GM12864 (cell line): ENCODE data around the gene OSBPL5.

Experiments
- DNase-seq: peaks from one replicate; pipeline ENCODE4 v3.0.0-alpha.2; 2011; ENCODE audit warnings: low read depth
- H3K4me3 ChIP-seq: 2 replicates; pipeline ENCODE4 v1.5.1; 2011; ENCODE audit warnings: mild to moderate bottlenecking, low read depth, low read length, control low read depth
- CTCF ChIP-seq: IDR thresholded peaks from 2 replicates; pipeline ENCODE4 v1.5.1; 2011; ENCODE audit warnings: low read depth, mild to moderate bottlenecking, moderate library complexity, low read length, control low read depth, inconsistent platforms; ENCODE audit errors: missing control alignments

Gene OSBPL5

GRCh38 chr11:3096909-3097530 is 68.1 kb downstream of the OSBPL5 start:
- H3K4me3 ChIP-seq: no peak overlapping the region
- no peak for DNase-seq
- TF ChIP-seq CTCF: no peak

GRCh38 chr11:3095712-3096361 is 69.3 kb downstream of the OSBPL5 start:
- H3K4me3 ChIP-seq: no peak overlapping the region
- no peak for TF ChIP-seq CTCF
- no peak for DNase-seq

- no peak overlapping the region for H3K4me3 ChIP-seq
- no peak for TF ChIP-seq CTCF
- no peak for DNase-seq
Observed at GRCh38 chr11:3094223-3094824, 70.8 kb downstream of the OSBPL5 start.

- no peak for TF ChIP-seq CTCF
- DNase-seq: no peak
- H3K4me3 ChIP-seq: no peak overlapping the region
Observed at GRCh38 chr11:3093281-3094191, 71.6 kb downstream of the OSBPL5 start.

- no peak overlapping the region for H3K4me3 ChIP-seq
- DNase-seq: no peak
- TF ChIP-seq CTCF: no peak
Observed at GRCh38 chr11:3092603-3093141, 72.4 kb downstream of the OSBPL5 start.

- peak; percentile 24 for DNase-seq
Observed at GRCh38 chr11:3091846-3092602, 73.1 kb downstream of the OSBPL5 start.

More at GRCh38 chr11:3091846-3092602, 73.1 kb downstream of the OSBPL5 start:
- peak; percentile 100 for TF ChIP-seq CTCF
- no peak overlapping the region for H3K4me3 ChIP-seq
